ENCODE results near the gene SGCD.

The SGCD gene

GRCh38 chr5:156401804-156402203 is 74.8 kb downstream of the SGCD start:
- DNase-seq (ENCODE audit: low spot score) = no peak

GRCh38 chr5:156402387-156402921 is 75.5 kb downstream of the SGCD start:
- DNase-seq (ENCODE audit: low spot score) = peak; percentile 51

GRCh38 chr5:156405988-156406387 is 79.0 kb downstream of the SGCD start:
- DNase-seq (ENCODE audit: low spot score) = no peak

GRCh38 chr5:156407251-156407650 is 80.3 kb downstream of the SGCD start:
- DNase-seq (ENCODE audit: low spot score) = no peak

- DNase-seq (ENCODE audit: low spot score) = no peak
Observed at GRCh38 chr5:156409834-156410233, 82.9 kb downstream of the SGCD start.

GRCh38 chr5:156411185-156411613 is 84.2 kb downstream of the SGCD start:
- no peak for DNase-seq (ENCODE audit: low spot score)

GRCh38 chr5:156411957-156412356 is 85.0 kb downstream of the SGCD start:
- no peak for DNase-seq (ENCODE audit: low spot score)

- DNase-seq (ENCODE audit: low spot score) = no peak
Observed at GRCh38 chr5:156414391-156414790, 87.4 kb downstream of the SGCD start.

- no peak for DNase-seq (ENCODE audit: low spot score)
Observed at GRCh38 chr5:156419661-156420060, 92.7 kb downstream of the SGCD start.

GRCh38 chr5:156420665-156421064 is 93.7 kb downstream of the SGCD start:
- no peak for DNase-seq (ENCODE audit: low spot score)

- DNase-seq (ENCODE audit: low spot score) = no peak
Observed at GRCh38 chr5:156421798-156422197, 94.8 kb downstream of the SGCD start.

- DNase-seq (ENCODE audit: low spot score) = no peak
Observed at GRCh38 chr5:156423597-156423996, 96.6 kb downstream of the SGCD start.

- no peak for DNase-seq (ENCODE audit: low spot score)
Observed at GRCh38 chr5:156427315-156427714, 100.4 kb downstream of the SGCD start.

GRCh38 chr5:156431956-156432829 is 105.2 kb downstream of the SGCD start:
- no peak for DNase-seq (ENCODE audit: low spot score)

GRCh38 chr5:156432830-156433105 is 105.8 kb downstream of the SGCD start:
- DNase-seq (ENCODE audit: low spot score) = no peak

- DNase-seq (ENCODE audit: low spot score) = no peak
Observed at GRCh38 chr5:156434471-156434870, 107.5 kb downstream of the SGCD start.

GRCh38 chr5:156435101-156435500 is 108.1 kb downstream of the SGCD start:
- no peak for DNase-seq (ENCODE audit: low spot score)

GRCh38 chr5:156438076-156438475 is 111.1 kb downstream of the SGCD start:
- DNase-seq (ENCODE audit: low spot score) = no peak

GRCh38 chr5:156444753-156445291 is 117.9 kb downstream of the SGCD start:
- DNase-seq (ENCODE audit: low spot score) = no peak

- DNase-seq (ENCODE audit: low spot score) = no peak
Observed at GRCh38 chr5:156446526-156446925, 119.6 kb downstream of the SGCD start.

GRCh38 chr5:156450778-156451177 is 123.8 kb downstream of the SGCD start:
- no peak for DNase-seq (ENCODE audit: low spot score)

- DNase-seq (ENCODE audit: low spot score) = no peak
Observed at GRCh38 chr5:156451505-156451904, 124.5 kb downstream of the SGCD start.

- DNase-seq (ENCODE audit: low spot score) = no peak
Observed at GRCh38 chr5:156456857-156457256, 129.9 kb downstream of the SGCD start.
